GM12878 (cell line): ENCODE measurements around the gene TMEM45B. TPM values are rescaled to one million over a fixed set of nuclear protein-coding genes. Genes with fewer than 3 reads are reported as not detected.

Experiments used
- ATAC-seq: fragments of 200-7000 bp; cut with Tn5 transposase; 3 replicates; pipeline ENCODE4 v1.9.1; 2020; ENCODE audit warnings: mild to moderate bottlenecking, moderate library complexity
- BruUV-seq: library from RNA; stranded (reverse); fragments of 400-500 nt; replicated peaks from 2 replicates; lab custom pipeline; 2021; lab: Mats Ljungman, UMichigan
- CTCF ChIA-PET: fragments of 300-600 bp; sonication (Branson Sonifier 250); formaldehyde crosslinking; extraction: SDS; loops from one replicate; lab custom pipeline; 2021; ENCODE audit warnings: inconsistent platforms; lab: Yijun Ruan, JAX
- POLR2A ChIA-PET: fragments of 350-600 bp; formaldehyde crosslinking; extraction: SDS; loops from one replicate; lab custom pipeline; 2021; ENCODE audit warnings: inconsistent platforms; lab: Charles Lee
- RAD21 ChIA-PET: fragments of 300-600 bp; sonication (Branson Sonifier 250); formaldehyde crosslinking; loops from one replicate; lab custom pipeline; 2023; ENCODE audit warnings: antibody characterized with exemption; ENCODE audit not compliant: unreplicated experiment; lab: Charles Lee
- SMC1A ChIA-PET: fragments of 300-600 bp; sonication (Branson Sonifier 250); formaldehyde crosslinking; loops from one replicate; lab custom pipeline; 2023; ENCODE audit not compliant: unreplicated experiment, uncharacterized antibody; lab: Charles Lee
- DNase-seq: peaks from one replicate; pipeline ENCODE4 v3.0.0-alpha.2; 2011; ENCODE audit warnings: low read depth, low spot score
- FAIRE-seq: peaks from 3 replicates; lab custom pipeline; 2011; peaks lifted over from hg19 to GRCh38; lab: Jason Lieb, UNC
- H2AFZ ChIP-seq: 2 replicates; pipeline ENCODE4 v1.6.0; 2011; ENCODE audit warnings: low read depth, low read length, control low read depth; ENCODE audit not compliant: control insufficient read depth
- H3K27ac ChIP-seq: 2 replicates; pipeline ENCODE4 v1.5.1; 2011; ENCODE audit warnings: control low read depth; ENCODE audit not compliant: control insufficient read depth, insufficient read depth
- H3K27me3 ChIP-seq, 2 experiments: replicated peaks in 1 of 2; 2 replicates each; pipeline versions ENCODE4 v1.6.0 to v1.6.1; 2011; ENCODE audit warnings: low read length in 1 of 2; ENCODE audit not compliant: control insufficient read depth in 2 of 2, insufficient read depth in 2 of 2
- H3K36me3 ChIP-seq, 2 experiments: 2 replicates each; pipeline ENCODE4 v1.5.1; 2011; ENCODE audit warnings: low read length in 1 of 2; ENCODE audit not compliant: control insufficient read depth in 2 of 2, insufficient read depth in 2 of 2
- H3K4me1 ChIP-seq: 2 replicates; pipeline ENCODE4 v1.6.1; 2011; ENCODE audit warnings: mild to moderate bottlenecking, low read length, moderate library complexity, mixed read lengths; ENCODE audit not compliant: control insufficient read depth, insufficient read depth
- H3K4me2 ChIP-seq: 2 replicates; pipeline ENCODE4 v1.6.0; 2011; ENCODE audit warnings: control low read depth; ENCODE audit not compliant: control insufficient read depth, insufficient read depth
- H3K4me3 ChIP-seq: fragments of 200-600 bp; sonication (generic); 2 replicates; pipeline ENCODE4 v1.5.1; 2016
- H3K79me2 ChIP-seq: 2 replicates; pipeline ENCODE4 v1.6.0; 2011; ENCODE audit warnings: low read length; ENCODE audit not compliant: control insufficient read depth, insufficient read depth
- H3K9ac ChIP-seq: 2 replicates; pipeline ENCODE4 v1.8.0; 2011; ENCODE audit warnings: low read length, control low read depth, mixed read lengths; ENCODE audit not compliant: control insufficient read depth, insufficient read depth
- H3K9me3 ChIP-seq: replicated peaks from 3 replicates; pipeline ENCODE4 v1.5.1; 2011; ENCODE audit warnings: mild to moderate bottlenecking, low read length; ENCODE audit not compliant: control insufficient read depth, insufficient read depth
- H4K20me1 ChIP-seq: 2 replicates; pipeline ENCODE4 v1.6.0; 2011; ENCODE audit not compliant: control insufficient read depth, insufficient read depth
- ATF7 ChIP-seq: fragments of 450-650 bp; IDR thresholded peaks from 2 replicates; pipeline ENCODE4 v1.6.1; 2016; ENCODE audit warnings: low read depth, mild to moderate bottlenecking
- CHD4 ChIP-seq: fragments of 200-600 bp; sonication (generic); IDR thresholded peaks from 2 replicates; pipeline ENCODE4 v1.6.1; 2016; ENCODE audit warnings: mild to moderate bottlenecking
- CREM ChIP-seq: IDR thresholded peaks from 2 replicates; pipeline ENCODE4 v1.6.1; 2014; ENCODE audit warnings: antibody characterized with exemption, low read depth
- E2F8 ChIP-seq: fragments of 450-650 bp; IDR thresholded peaks from 2 replicates; pipeline ENCODE4 v1.6.1; 2018; ENCODE audit warnings: mild to moderate bottlenecking, low read depth, moderate library complexity; ENCODE audit not compliant: partially characterized antibody
- EGR1 ChIP-seq, 2 experiments: IDR thresholded peaks; 1 replicate in 1 of 2; 2 replicates in 1 of 2; pipeline ENCODE4 v1.6.1; 2011 to 2012; ENCODE audit warnings: low read depth in 2 of 2, low read length in 2 of 2, borderline replicate concordance in 1 of 2, mild to moderate bottlenecking in 1 of 2, moderate library complexity in 1 of 2
- MEF2A ChIP-seq: IDR thresholded peaks from 2 replicates; pipeline ENCODE4 v1.6.1; 2011; ENCODE audit warnings: low read depth, mild to moderate bottlenecking, low read length, moderate library complexity; ENCODE audit not compliant: insufficient read depth
- PAX8 ChIP-seq: fragments of 450-650 bp; IDR thresholded peaks from 2 replicates; pipeline ENCODE4 v1.6.1; 2017; ENCODE audit warnings: mild to moderate bottlenecking, moderate library complexity
- POU2F2 ChIP-seq: IDR thresholded peaks from 3 replicates; pipeline ENCODE4 v1.6.1; 2011; ENCODE audit warnings: low read depth, mild to moderate bottlenecking, low read length, borderline replicate concordance
- RFX5 ChIP-seq: IDR thresholded peaks from 2 replicates; pipeline ENCODE4 v1.6.1; 2011; ENCODE audit warnings: low read depth, low read length, improper control_type of control experiment
- SIX5 ChIP-seq: IDR thresholded peaks from 2 replicates; pipeline ENCODE4 v1.6.1; 2011; ENCODE audit warnings: mild to moderate bottlenecking, low read depth, low read length, moderate library complexity; ENCODE audit not compliant: severe bottlenecking
- SMC3 ChIP-seq: IDR thresholded peaks from 2 replicates; pipeline ENCODE4 v1.6.1; 2011; ENCODE audit warnings: low read length, improper control_type of control experiment, borderline replicate concordance
- TCF12 ChIP-seq: IDR thresholded peaks from 2 replicates; pipeline ENCODE4 v1.6.1; 2011; ENCODE audit warnings: low read depth, mild to moderate bottlenecking, low read length
- YBX1 ChIP-seq: fragments of 450-650 bp; IDR thresholded peaks from 2 replicates; pipeline ENCODE4 v1.6.1; 2016; ENCODE audit warnings: antibody characterized with exemption
- ZBTB33 ChIP-seq: fragments of 450-650 bp; IDR thresholded peaks from 2 replicates; pipeline ENCODE4 v1.6.1; 2017; ENCODE audit warnings: mild to moderate bottlenecking
- ZNF24 ChIP-seq: fragments of 450-650 bp; IDR thresholded peaks from 2 replicates; pipeline ENCODE4 v1.6.1; 2017; ENCODE audit warnings: antibody characterized with exemption, mild to moderate bottlenecking
- whole genome bisulfite sequencing: methylation state at CpG from one replicate; pipeline ENCODE4 v1.1.6; 2016; ENCODE audit warnings: low lambda C conversion rate; ENCODE audit not compliant: insufficient replicate concordance, insufficient coverage; ENCODE audit errors: missing lambda C conversion rate; 5-methylcytosine and 5-hydroxymethylcytosine counted together
- in situ Hi-C: fragments of 300-500 bp; cut with MboI; formaldehyde crosslinking; loops from 9 replicates; pipeline ENCODE4 v1.14.3; 2018; ENCODE audit warnings: mixed read lengths
- intact Hi-C: fragments of 100-400 bp; cut with micrococcal nuclease; formaldehyde crosslinking; loops from one replicate; pipeline ENCODE4 v1.14.2; 2022; ENCODE audit not compliant: unreplicated experiment
- polyA plus RNA-seq, 11 experiments: library from polyadenylated mRNA; depleted of rRNA in 4 of 11; unstranded in 6 of 11; stranded (reverse) in 5 of 11; fragments of >200 nt; fragmentation: Nextera tagmentation in 4 of 11; fragmentation: Illumina TruSeq in 1 of 11; extraction: Ambion mirVana in 4 of 11; extraction: Trizol in 1 of 11; gene quantifications; 1 replicate in 1 of 11; 2 replicates in 10 of 11; pipeline versions ENCODE4 v1.2.1 to v1.2.3, GENCODE V29; 2011 to 2016; ENCODE audit warnings: inconsistent platforms in 2 of 11, missing spikeins in 2 of 11, low read depth in 1 of 11
- total RNA-seq, 4 experiments: library from RNA; depleted of rRNA in 3 of 4; stranded (reverse); fragments of >200 nt in 3 of 4; fragmentation: Illumina TruSeq in 1 of 4; extraction: Trizol in 1 of 4; gene quantifications; 2 replicates each; pipeline versions ENCODE4 v1.2.1 to v1.2.3, GENCODE V29; 2013 to 2021

The TMEM45B gene
- total and polyA plus RNA-seq, 10 of the 15 experiments (the other 5 are each of a cell fraction or from before 2014, with no cell fraction given): 0.05 to 0.13 TPM; not detected in 8

GRCh38 chr11:129836979-129837378 is 21.3 kb downstream of the TMEM45B start:
- Histone ChIP-seq H3K4me2 (no peak overlapping the region), H3K27me3 (no peaks in the 10 kb centered on the region), H3K36me3 (no peaks in the 10 kb centered on the region), H3K4me3 (no peak overlapping the region), H3K4me1 (no peaks in the 10 kb centered on the region), H3K27ac (no peak overlapping the region), H3K79me2 (no peaks in the 10 kb centered on the region), H3K9me3 (no peaks in the 10 kb centered on the region)
- CTCF ChIA-PET: interaction anchor here (0.7 kb wide), 1 partner anchor 140 kb away, joined by 3 read pairs; no protein-coding TSS in a partner anchor
- POLR2A ChIA-PET: interaction anchor here (0.7 kb wide), 1 partner anchor 142 kb away, joined by 4 read pairs; no protein-coding TSS in a partner anchor
- RAD21 ChIA-PET: no interaction called here
- in situ Hi-C loops (no loop called here), intact Hi-C loops (no loop called here)
- ATAC-seq: no peak
- no peak for DNase-seq
- 28% methylated on average over 9 of the region's 9 CpGs for WGBS
- no peak for FAIRE-seq
- no peak for TF ChIP-seq MEF2A
- TF ChIP-seq E2F8: no peak
- no peak for TF ChIP-seq SIX5
- no peak for TF ChIP-seq PAX8
- no peak for TF ChIP-seq ZNF24
- no peak for TF ChIP-seq ZBTB33
- no peak for TF ChIP-seq POU2F2
- no peak for TF ChIP-seq CREM
- no peak for TF ChIP-seq TCF12
- no peak for TF ChIP-seq YBX1
- no peak for TF ChIP-seq ATF7
- TF ChIP-seq CHD4: no peak
- TF ChIP-seq EGR1 (IDR thresholded peaks at IDR 0.05; ENCODE audit: borderline replicate concordance in 1 of 2, low read depth in 2 of 2, low read length in 2 of 2): no peak
- no peak for TF ChIP-seq SMC3
- TF ChIP-seq RFX5: no peak
- TF ChIP-seq, all 136 proteins: peak for 0
- no TSS peak for BruUV-seq
- Histone ChIP-seq H3K9ac (no peak overlapping the region), H4K20me1 (no peaks in the 10 kb centered on the region), H2AFZ (no peak overlapping the region)
- SMC1A ChIA-PET: no interaction called here
